ENCODE measurements around the gene DUS3L.

- TF ChIP-seq CTCF (IDR thresholded peaks at IDR 0.05) (no peak), POLR2A (IDR thresholded peaks at IDR 0.05) (no peak), POLR2AphosphoS5 (IDR thresholded peaks at IDR 0.05) (no peak), EP300 (IDR thresholded peaks at IDR 0.05) (no peak)
Observed at GRCh38 chr19:5818594-5818993, 27.6 kb upstream of the DUS3L start.
